Ovary (tissue), 3 donors: ENCODE measurements around the gene ESYT2.

Source experiments
- EP300 ChIP-seq: sonication (generic); formaldehyde crosslinking; IDR thresholded peaks from one replicate; pipeline ENCODE4 v1.6.1; 2017; ENCODE audit warnings: antibody characterized with exemption
- POLR2A ChIP-seq: fragments of 450-650 bp; IDR thresholded peaks from one replicate; pipeline ENCODE4 v1.6.1; 2017; ENCODE audit warnings: antibody characterized with exemption, mild to moderate bottlenecking, moderate library complexity
- TF ChIP-seq, protein P1 (sequence below), 3 donors: fragments of 450-650 bp in 2 of 3; fragments of 200-600 bp in 1 of 3; IDR thresholded peaks; one replicate each; pipeline versions ENCODE4 v1.5.1 to v1.8.0; 2016 to 2022; ENCODE audit warnings: antibody characterized with exemption in 3 of 3, mild to moderate bottlenecking in 1 of 3
- donor health status: DM: no; HTN: no; CAD: no.

- TF ChIP-seq, protein P1, sequence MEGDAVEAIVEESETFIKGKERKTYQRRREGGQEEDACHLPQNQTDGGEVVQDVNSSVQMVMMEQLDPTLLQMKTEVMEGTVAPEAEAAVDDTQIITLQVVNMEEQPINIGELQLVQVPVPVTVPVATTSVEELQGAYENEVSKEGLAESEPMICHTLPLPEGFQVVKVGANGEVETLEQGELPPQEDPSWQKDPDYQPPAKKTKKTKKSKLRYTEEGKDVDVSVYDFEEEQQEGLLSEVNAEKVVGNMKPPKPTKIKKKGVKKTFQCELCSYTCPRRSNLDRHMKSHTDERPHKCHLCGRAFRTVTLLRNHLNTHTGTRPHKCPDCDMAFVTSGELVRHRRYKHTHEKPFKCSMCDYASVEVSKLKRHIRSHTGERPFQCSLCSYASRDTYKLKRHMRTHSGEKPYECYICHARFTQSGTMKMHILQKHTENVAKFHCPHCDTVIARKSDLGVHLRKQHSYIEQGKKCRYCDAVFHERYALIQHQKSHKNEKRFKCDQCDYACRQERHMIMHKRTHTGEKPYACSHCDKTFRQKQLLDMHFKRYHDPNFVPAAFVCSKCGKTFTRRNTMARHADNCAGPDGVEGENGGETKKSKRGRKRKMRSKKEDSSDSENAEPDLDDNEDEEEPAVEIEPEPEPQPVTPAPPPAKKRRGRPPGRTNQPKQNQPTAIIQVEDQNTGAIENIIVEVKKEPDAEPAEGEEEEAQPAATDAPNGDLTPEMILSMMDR (IDR thresholded peaks at IDR 0.05), result no peak
- no peak for TF ChIP-seq POLR2A
- no peak for TF ChIP-seq EP300
Measured at GRCh38 chr7:158726277-158726807, 103.0 kb downstream of the ESYT2 start.
